ENCODE results near the gene CEP20. TPM values are rescaled to one million over a fixed set of nuclear protein-coding genes. Genes with fewer than 3 reads are reported as not detected.

The CEP20 gene
- total RNA-seq, 1 experiment from 2014 or later: 94.3 TPM

DNA sequence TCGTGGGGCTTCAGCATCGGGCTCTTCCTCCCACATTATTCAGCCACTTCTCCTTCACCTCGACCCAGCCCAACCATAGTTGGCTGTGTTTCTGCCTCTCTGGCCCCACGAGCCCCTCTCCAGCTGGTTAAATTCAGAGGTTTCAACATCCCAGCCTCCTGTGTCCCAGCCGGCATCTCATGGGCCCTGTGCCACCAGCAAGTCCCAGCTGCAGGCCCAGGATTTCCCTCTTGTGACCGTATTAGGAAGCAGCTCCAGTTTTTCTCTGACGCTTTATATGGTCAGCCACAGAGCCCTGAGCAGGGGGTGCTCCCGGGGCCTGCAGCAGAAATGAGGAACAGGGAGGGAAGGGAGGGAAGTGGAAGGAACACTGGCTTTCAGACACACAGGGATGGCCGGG lies 58.9 kb downstream of the CEP20 start:
- Histone ChIP-seq H3K36me3 (ENCODE audit: control insufficient read depth, insufficient read depth, low read length) (no peaks in the 10 kb centered on the region), H3K27me3 (ENCODE audit: control insufficient read depth, insufficient read depth, low read length) (no peaks in the 10 kb centered on the region), H3K4me3 (ENCODE audit: low read depth in 2 of 2, low read length in 2 of 2) (no peak overlapping the region), H3K9me3 (ENCODE audit: control insufficient read depth, insufficient read depth, low read depth, low read length) (no peaks in the 10 kb centered on the region), H3K4me1 (ENCODE audit: control insufficient read depth, insufficient read depth, low read length) (no peaks in the 10 kb centered on the region), H3K27ac (ENCODE audit: low read length) (no peak overlapping the region)
- ATAC-seq (peak; percentile 46; the same call in 1 of the 2 replicates), DNase-seq (ENCODE audit: low read depth, low spot score) (no peak)
- intact Hi-C loops (cut with micrococcal nuclease; ENCODE audit: unreplicated experiment): no loop called here
- BruUV-seq (replicated peaks): no TSS peak
- ChIA-PET CTCF (interaction anchor here (0.8 to 1.9 kb wide), 3 partner anchors 8 to 64 kb away, joined by 3 to 5 read pairs (median 4); no protein-coding TSS in a partner anchor), POLR2A (interaction anchor here (0.6 to 0.7 kb wide), 2 partner anchors 13 to 317 kb away, joined by 3 to 5 read pairs; no protein-coding TSS in a partner anchor)
- in situ Hi-C loops (cut with HindIII; ENCODE audit: low pct_unique_long_range_greater_than_20kb, low sequenced_read_pairs): no loop called here
- TF ChIP-seq SIN3A (IDR thresholded peaks at IDR 0.05; ENCODE audit: borderline replicate concordance, insufficient read depth, low read depth, low read length) (no peak), TCF7L2 (IDR thresholded peaks at IDR 0.05; ENCODE audit: low read depth, low read length) (no peak), POLR2AphosphoS5 (IDR thresholded peaks at IDR 0.05; ENCODE audit: low read depth, low read length) (no peak), REST (IDR thresholded peaks at IDR 0.05; ENCODE audit: insufficient read depth in 1 of 2, low read depth in 2 of 2, low read length in 1 of 2) (no peak)
- TF ChIP-seq, protein P1, sequence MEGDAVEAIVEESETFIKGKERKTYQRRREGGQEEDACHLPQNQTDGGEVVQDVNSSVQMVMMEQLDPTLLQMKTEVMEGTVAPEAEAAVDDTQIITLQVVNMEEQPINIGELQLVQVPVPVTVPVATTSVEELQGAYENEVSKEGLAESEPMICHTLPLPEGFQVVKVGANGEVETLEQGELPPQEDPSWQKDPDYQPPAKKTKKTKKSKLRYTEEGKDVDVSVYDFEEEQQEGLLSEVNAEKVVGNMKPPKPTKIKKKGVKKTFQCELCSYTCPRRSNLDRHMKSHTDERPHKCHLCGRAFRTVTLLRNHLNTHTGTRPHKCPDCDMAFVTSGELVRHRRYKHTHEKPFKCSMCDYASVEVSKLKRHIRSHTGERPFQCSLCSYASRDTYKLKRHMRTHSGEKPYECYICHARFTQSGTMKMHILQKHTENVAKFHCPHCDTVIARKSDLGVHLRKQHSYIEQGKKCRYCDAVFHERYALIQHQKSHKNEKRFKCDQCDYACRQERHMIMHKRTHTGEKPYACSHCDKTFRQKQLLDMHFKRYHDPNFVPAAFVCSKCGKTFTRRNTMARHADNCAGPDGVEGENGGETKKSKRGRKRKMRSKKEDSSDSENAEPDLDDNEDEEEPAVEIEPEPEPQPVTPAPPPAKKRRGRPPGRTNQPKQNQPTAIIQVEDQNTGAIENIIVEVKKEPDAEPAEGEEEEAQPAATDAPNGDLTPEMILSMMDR (IDR thresholded peaks at IDR 0.05): no peak

- Histone ChIP-seq H3K36me3 (ENCODE audit: control insufficient read depth, insufficient read depth, low read length) (no peaks in the 10 kb centered on the region), H3K27ac (ENCODE audit: low read length) (no peak overlapping the region), H3K4me3 (ENCODE audit: low read depth in 2 of 2, low read length in 2 of 2) (no peak overlapping the region), H3K27me3 (ENCODE audit: control insufficient read depth, insufficient read depth, low read length) (no peaks in the 10 kb centered on the region), H3K9me3 (ENCODE audit: control insufficient read depth, insufficient read depth, low read depth, low read length) (no peaks in the 10 kb centered on the region), H3K4me1 (ENCODE audit: control insufficient read depth, insufficient read depth, low read length) (no peaks in the 10 kb centered on the region)
- ATAC-seq (no peak), DNase-seq (ENCODE audit: low read depth, low spot score) (no peak)
- CTCF ChIA-PET: no interaction called here
- TF ChIP-seq POLR2AphosphoS5 (IDR thresholded peaks at IDR 0.05; ENCODE audit: low read depth, low read length): no peak
- BruUV-seq (replicated peaks): no TSS peak
- POLR2A ChIA-PET: no interaction called here
- in situ Hi-C loops (cut with HindIII; ENCODE audit: low pct_unique_long_range_greater_than_20kb, low sequenced_read_pairs): no loop called here
- intact Hi-C loops (cut with micrococcal nuclease; ENCODE audit: unreplicated experiment): no loop called here
Observed at GRCh38 chr16:15827709-15828343, 60.6 kb downstream of the CEP20 start.

- ChIA-PET POLR2A (no interaction called here), CTCF (no interaction called here)
- BruUV-seq (replicated peaks): no TSS peak
- TF ChIP-seq REST (IDR thresholded peaks at IDR 0.05; ENCODE audit: insufficient read depth in 1 of 2, low read depth in 2 of 2, low read length in 1 of 2) (no peak), POLR2AphosphoS5 (IDR thresholded peaks at IDR 0.05; ENCODE audit: low read depth, low read length) (no peak), TCF7L2 (IDR thresholded peaks at IDR 0.05; ENCODE audit: low read depth, low read length) (no peak), SIN3A (IDR thresholded peaks at IDR 0.05; ENCODE audit: borderline replicate concordance, insufficient read depth, low read depth, low read length) (no peak)
- TF ChIP-seq, protein P1 (IDR thresholded peaks at IDR 0.05): no peak
- Histone ChIP-seq H3K27me3 (ENCODE audit: control insufficient read depth, insufficient read depth, low read length) (no peaks in the 10 kb centered on the region), H3K9me3 (ENCODE audit: control insufficient read depth, insufficient read depth, low read depth, low read length) (no peaks in the 10 kb centered on the region), H3K4me1 (ENCODE audit: control insufficient read depth, insufficient read depth, low read length) (no peaks in the 10 kb centered on the region), H3K36me3 (ENCODE audit: control insufficient read depth, insufficient read depth, low read length) (no peaks in the 10 kb centered on the region), H3K4me3 (ENCODE audit: low read depth in 2 of 2, low read length in 2 of 2) (no peak overlapping the region), H3K27ac (ENCODE audit: low read length) (no peak overlapping the region)
- ATAC-seq (no peak), DNase-seq (ENCODE audit: low read depth, low spot score) (no peak)
- intact Hi-C loops (cut with micrococcal nuclease; ENCODE audit: unreplicated experiment) (no loop called here), in situ Hi-C loops (cut with HindIII; ENCODE audit: low pct_unique_long_range_greater_than_20kb, low sequenced_read_pairs) (no loop called here)
Observed at GRCh38 chr16:15827299-15827698, 61.1 kb downstream of the CEP20 start.
